Prostate gland (tissue), 2 donors: Measurements from ENCODE around the gene KRT33A.

ENCODE experiments used
- POLR2AphosphoS5 ChIP-seq: sonication (generic); formaldehyde crosslinking; IDR thresholded peaks from one replicate; pipeline ENCODE4 v1.6.1; 2017; ENCODE audit warnings: antibody characterized with exemption
- TF ChIP-seq, protein P1 (sequence below), 4 experiments: fragments of 200-600 bp in 2 of 4; fragments of 450-650 bp in 2 of 4; sonication (generic) in 2 of 4; IDR thresholded peaks; 1 replicate in 3 of 4; 2 replicates in 1 of 4; pipeline ENCODE4 v1.5.1; 2016 to 2019; ENCODE audit warnings: antibody characterized with exemption in 4 of 4, mild to moderate bottlenecking in 2 of 4, moderate library complexity in 2 of 4

DNA sequence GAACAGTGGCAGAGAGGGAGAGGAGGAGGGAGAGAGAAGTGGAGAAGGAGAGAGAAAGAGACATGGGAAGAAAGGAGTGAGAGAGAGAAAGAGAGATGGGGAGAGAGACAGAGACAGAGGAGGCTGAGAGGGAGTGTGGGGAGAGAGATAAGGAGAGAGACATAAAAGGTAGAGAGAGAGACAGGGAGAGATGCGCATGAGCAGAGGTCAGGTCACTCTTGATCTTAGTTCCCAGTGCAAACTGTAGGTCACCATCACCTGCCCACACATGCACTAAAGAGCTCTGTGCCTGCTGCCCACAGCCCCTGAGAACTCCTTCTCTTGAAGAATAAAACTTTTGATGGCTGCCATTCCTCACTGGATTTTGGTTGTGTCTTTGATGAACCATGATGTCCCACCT, 14.9 kb downstream of the KRT33A start:
- TF ChIP-seq, protein P1, sequence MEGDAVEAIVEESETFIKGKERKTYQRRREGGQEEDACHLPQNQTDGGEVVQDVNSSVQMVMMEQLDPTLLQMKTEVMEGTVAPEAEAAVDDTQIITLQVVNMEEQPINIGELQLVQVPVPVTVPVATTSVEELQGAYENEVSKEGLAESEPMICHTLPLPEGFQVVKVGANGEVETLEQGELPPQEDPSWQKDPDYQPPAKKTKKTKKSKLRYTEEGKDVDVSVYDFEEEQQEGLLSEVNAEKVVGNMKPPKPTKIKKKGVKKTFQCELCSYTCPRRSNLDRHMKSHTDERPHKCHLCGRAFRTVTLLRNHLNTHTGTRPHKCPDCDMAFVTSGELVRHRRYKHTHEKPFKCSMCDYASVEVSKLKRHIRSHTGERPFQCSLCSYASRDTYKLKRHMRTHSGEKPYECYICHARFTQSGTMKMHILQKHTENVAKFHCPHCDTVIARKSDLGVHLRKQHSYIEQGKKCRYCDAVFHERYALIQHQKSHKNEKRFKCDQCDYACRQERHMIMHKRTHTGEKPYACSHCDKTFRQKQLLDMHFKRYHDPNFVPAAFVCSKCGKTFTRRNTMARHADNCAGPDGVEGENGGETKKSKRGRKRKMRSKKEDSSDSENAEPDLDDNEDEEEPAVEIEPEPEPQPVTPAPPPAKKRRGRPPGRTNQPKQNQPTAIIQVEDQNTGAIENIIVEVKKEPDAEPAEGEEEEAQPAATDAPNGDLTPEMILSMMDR (IDR thresholded peaks at IDR 0.05) = no peak
- no peak for TF ChIP-seq POLR2AphosphoS5
